HepG2 (cell line): Measurements from ENCODE around the gene SCEL. TPM values are rescaled to one million over a fixed set of nuclear protein-coding genes. Genes with fewer than 3 reads are reported as not detected.

ENCODE experiments used
- ATAC-seq: fragments of 200-7000 bp; cut with Tn5 transposase; 3 replicates; pipeline ENCODE4 v1.9.1; 2020; ENCODE audit warnings: mild to moderate bottlenecking, moderate library complexity
- BruUV-seq: library from RNA; stranded (reverse); fragments of 400-500 nt; replicated peaks from 2 replicates; lab custom pipeline; 2021; lab: Mats Ljungman, UMichigan
- CTCF ChIA-PET: fragments of 300-600 bp; formaldehyde crosslinking; extraction: SDS; loops from one replicate; lab custom pipeline; 2021; ENCODE audit warnings: low total read pairs, inconsistent platforms, low intra/inter-chr PET ratio; lab: Yijun Ruan, JAX
- POLR2A ChIA-PET: fragments of 350-600 bp; sonication (Branson Sonifier 250); formaldehyde crosslinking; loops from one replicate; lab custom pipeline; 2020; ENCODE audit warnings: antibody characterized with exemption, inconsistent platforms; lab: Yijun Ruan, JAX
- DNase-seq: peaks from one replicate; pipeline ENCODE4 v3.0.0-alpha.2; 2015; ENCODE audit warnings: low spot score
- FAIRE-seq: peaks from 3 replicates; lab custom pipeline; 2011; peaks lifted over from hg19 to GRCh38; lab: Jason Lieb, UNC
- H2AFZ ChIP-seq: one replicate; pipeline ENCODE4 v1.6.1; 2011; ENCODE audit warnings: low read length, inconsistent platforms
- H3K27ac ChIP-seq: fragments of 300-600 bp; 3 replicates; pipeline ENCODE4 v1.8.0; 2011; ENCODE audit warnings: mixed run types, mild to moderate bottlenecking, mixed read lengths, low read length, inconsistent platforms; ENCODE audit not compliant: insufficient read depth; ENCODE audit errors: extremely low read length
- H3K27me3 ChIP-seq, 2 experiments: fragments of 200-600 bp in 1 of 2; 2 replicates in 1 of 2; 3 replicates in 1 of 2; pipeline versions ENCODE4 v1.6.0 to v1.8.0; 2011; ENCODE audit warnings: low read length in 2 of 2, mild to moderate bottlenecking in 2 of 2, moderate library complexity in 2 of 2, inconsistent platforms in 1 of 2; ENCODE audit not compliant: insufficient read depth in 2 of 2, control insufficient read depth in 1 of 2
- H3K36me3 ChIP-seq, 2 experiments: fragments of 200-600 bp in 1 of 2; replicated peaks in 1 of 2; 2 replicates in 1 of 2; 3 replicates in 1 of 2; pipeline versions ENCODE4 v1.5.1 to v1.8.0; 2011; ENCODE audit warnings: low read length in 2 of 2, inconsistent platforms in 1 of 2; ENCODE audit not compliant: insufficient read depth in 2 of 2, control insufficient read depth in 1 of 2
- H3K4me1 ChIP-seq: 2 replicates; pipeline ENCODE4 v1.5.1; 2012; ENCODE audit warnings: low read length, inconsistent platforms; ENCODE audit not compliant: insufficient read depth
- H3K4me2 ChIP-seq: 2 replicates; pipeline ENCODE4 v1.6.0; 2011; ENCODE audit warnings: low read depth, low read length, inconsistent platforms
- H3K4me3 ChIP-seq, 3 experiments: fragments of 200-600 bp in 1 of 3; sonication (generic), shearing (Covaris generic) in 1 of 3; replicated peaks in 1 of 3; 2 replicates each; pipeline ENCODE4 v1.5.1; 2011 to 2016; ENCODE audit warnings: low read length in 3 of 3, inconsistent platforms in 2 of 3, low read depth in 2 of 3, mild to moderate bottlenecking in 2 of 3, control low read depth in 1 of 3, mixed read lengths in 1 of 3; ENCODE audit not compliant: insufficient read depth in 1 of 3
- H3K79me2 ChIP-seq: one replicate; pipeline ENCODE4 v1.6.1; 2011; ENCODE audit warnings: low read length, inconsistent platforms; ENCODE audit not compliant: insufficient read depth
- H3K9ac ChIP-seq: 2 replicates; pipeline ENCODE4 v1.6.0; 2011; ENCODE audit warnings: mild to moderate bottlenecking, low read depth, low read length, inconsistent platforms; ENCODE audit not compliant: insufficient read depth
- H3K9me3 ChIP-seq: 2 replicates; pipeline ENCODE4 v1.5.1; 2012; ENCODE audit warnings: mild to moderate bottlenecking, low read length
- H4K20me1 ChIP-seq: 2 replicates; pipeline ENCODE4 v1.6.0; 2011; ENCODE audit warnings: inconsistent platforms, mild to moderate bottlenecking, low read length, moderate library complexity; ENCODE audit not compliant: insufficient read depth
- ADNP ChIP-seq: sonication (generic); formaldehyde crosslinking; IDR thresholded peaks from 2 replicates; pipeline ENCODE4 v1.4.0; 2020; ENCODE audit warnings: missing genetic modification reagents
- ATF1 ChIP-seq: IDR thresholded peaks from 2 replicates; pipeline ENCODE4 v1.6.1; 2016; ENCODE audit warnings: mild to moderate bottlenecking, control low read depth
- CBFB ChIP-seq: sonication (generic); formaldehyde crosslinking; IDR thresholded peaks from 2 replicates; pipeline ENCODE4 v1.4.0; 2020; ENCODE audit warnings: missing genetic modification reagents
- HIVEP1 ChIP-seq: sonication (generic); formaldehyde crosslinking; IDR thresholded peaks from 2 replicates; pipeline ENCODE4 v1.4.0; 2020; ENCODE audit warnings: mild to moderate bottlenecking, missing genetic modification reagents
- KAT2B ChIP-seq: fragments of 150-350 bp; IDR thresholded peaks from 2 replicates; pipeline ENCODE4 v1.6.1; 2014; ENCODE audit warnings: low read depth, low read length, borderline replicate concordance
- LCORL ChIP-seq, 2 experiments: fragments of 450-650 bp in 1 of 2; sonication (generic) in 1 of 2; formaldehyde crosslinking in 1 of 2; IDR thresholded peaks; 2 replicates each; pipeline versions ENCODE4 v1.5.0 to v1.6.1; 2017 to 2020; ENCODE audit warnings: antibody characterized with exemption in 1 of 2, missing genetic modification reagents in 1 of 2
- MAZ ChIP-seq, 2 experiments: sonication (generic) in 1 of 2; formaldehyde crosslinking in 1 of 2; IDR thresholded peaks; 2 replicates each; pipeline versions ENCODE4 v1.5.0 to v1.6.1; 2012 to 2020; ENCODE audit warnings: low read depth in 2 of 2, mild to moderate bottlenecking in 2 of 2, borderline replicate concordance in 1 of 2, improper control_type of control experiment in 1 of 2, low read length in 1 of 2, missing genetic modification reagents in 1 of 2, moderate library complexity in 1 of 2
- MEIS1 ChIP-seq: sonication (generic); formaldehyde crosslinking; IDR thresholded peaks from 2 replicates; pipeline ENCODE4 v1.9.0; 2021; ENCODE audit warnings: mild to moderate bottlenecking, missing genetic modification reagents, moderate library complexity, borderline replicate concordance
- MLLT10 ChIP-seq: sonication (generic); formaldehyde crosslinking; IDR thresholded peaks from 2 replicates; pipeline ENCODE4 v1.4.0; 2020; ENCODE audit warnings: missing genetic modification reagents
- ONECUT2 ChIP-seq: sonication (generic); formaldehyde crosslinking; IDR thresholded peaks from 2 replicates; pipeline ENCODE4 v1.4.0; 2020; ENCODE audit warnings: missing genetic modification reagents
- RARA ChIP-seq: IDR thresholded peaks from 2 replicates; pipeline ENCODE4 v1.6.1; 2016; ENCODE audit warnings: missing genetic modification reagents, missing compliant biosample characterization
- RBAK ChIP-seq: sonication (generic); formaldehyde crosslinking; IDR thresholded peaks from 2 replicates; pipeline ENCODE4 v1.5.1; 2020; ENCODE audit warnings: mild to moderate bottlenecking, missing genetic modification reagents
- REL ChIP-seq: sonication (generic); formaldehyde crosslinking; conservative IDR thresholded peaks from 2 replicates; pipeline ENCODE4 v1.8.0; 2022; ENCODE audit warnings: mild to moderate bottlenecking, missing genetic modification reagents, moderate library complexity
- RELA ChIP-seq: sonication (generic); formaldehyde crosslinking; IDR thresholded peaks from 2 replicates; pipeline ENCODE4 v1.4.0; 2020; ENCODE audit warnings: missing genetic modification reagents
- SAP130 ChIP-seq: IDR thresholded peaks from 2 replicates; pipeline ENCODE4 v1.6.1; 2016; ENCODE audit warnings: low read depth
- SOX5 ChIP-seq: IDR thresholded peaks from 2 replicates; pipeline ENCODE4 v1.6.1; 2016; ENCODE audit warnings: borderline replicate concordance
- SPEN ChIP-seq: sonication (generic); formaldehyde crosslinking; IDR thresholded peaks from 2 replicates; pipeline ENCODE4 v1.5.1; 2020; ENCODE audit warnings: low read depth, mild to moderate bottlenecking, missing genetic modification reagents
- TAF15 ChIP-seq: fragments of 200-400 bp; formaldehyde crosslinking; IDR thresholded peaks from one replicate; pipeline ENCODE4 v1.6.1; 2018; ENCODE audit warnings: mild to moderate bottlenecking, low read depth, low read length; ENCODE audit not compliant: poor library complexity, severe bottlenecking
- ZNF136 ChIP-seq: sonication (generic); formaldehyde crosslinking; IDR thresholded peaks from 2 replicates; pipeline ENCODE4 v1.8.1; 2022; ENCODE audit warnings: low read depth, mild to moderate bottlenecking, moderate library complexity, missing genetic modification reagents
- ZNF232 ChIP-seq: sonication (generic); formaldehyde crosslinking; IDR thresholded peaks from 2 replicates; pipeline ENCODE4 v1.4.0; 2020; ENCODE audit warnings: missing genetic modification reagents, borderline replicate concordance
- ZNF563 ChIP-seq: sonication (generic); formaldehyde crosslinking; IDR thresholded peaks from 2 replicates; pipeline ENCODE4 v1.8.0; 2022; ENCODE audit warnings: mild to moderate bottlenecking, moderate library complexity, missing genetic modification reagents
- ZNF589 ChIP-seq: sonication (generic); formaldehyde crosslinking; conservative IDR thresholded peaks from 2 replicates; pipeline ENCODE4 v1.8.0; 2022; ENCODE audit warnings: mild to moderate bottlenecking, moderate library complexity, missing genetic modification reagents
- ZNF614 ChIP-seq: IDR thresholded peaks from 2 replicates; pipeline ENCODE4 v1.6.1; 2018; ENCODE audit warnings: missing biosample characterization, missing genetic modification reagents, inconsistent platforms, borderline replicate concordance
- ZSCAN9 ChIP-seq: IDR thresholded peaks from 2 replicates; pipeline ENCODE4 v1.6.1; 2016; ENCODE audit warnings: borderline replicate concordance
- WGBS: methylation state at CpG from one replicate; pipeline ENCODE4 v1.1.6; 2017; ENCODE audit warnings: low lambda C conversion rate; 5-methylcytosine and 5-hydroxymethylcytosine counted together
- in situ Hi-C: cut with HindIII; loops from 2 replicates; pipeline ENCODE4 v1.10.0; 2017; ENCODE audit warnings: low pct_unique_long_range_greater_than_20kb; ENCODE audit not compliant: extremely low pct_ligation_motif_present
- intact Hi-C: fragments of 100-400 bp; cut with micrococcal nuclease; formaldehyde crosslinking; loops from one replicate; pipeline ENCODE4 v1.10.0; 2022; ENCODE audit not compliant: unreplicated experiment
- polyA plus RNA-seq, 8 experiments: library from polyadenylated mRNA; depleted of rRNA in 3 of 8; stranded (reverse) in 7 of 8; unstranded in 1 of 8; fragments of >200 nt; fragmentation: Illumina TruSeq in 4 of 8; extraction: Trizol in 4 of 8; gene quantifications; 2 replicates each; pipeline versions ENCODE4 v1.2.1 to v1.2.3, GENCODE V29; 2011 to 2016; ENCODE audit warnings: low read depth in 4 of 8, missing spikeins in 1 of 8, mixed read lengths in 1 of 8; ENCODE audit not compliant: insufficient read depth in 1 of 8
- total RNA-seq, 5 experiments: library from RNA; depleted of rRNA; stranded (reverse); fragments of >200 nt; fragmentation: Illumina TruSeq; extraction: Trizol; gene quantifications; 2 replicates each; pipeline ENCODE4 v1.2.3, GENCODE V29; 2016; ENCODE audit warnings: low read depth in 1 of 5
- TF ChIP-seq, protein P1 (sequence below): sonication (generic); formaldehyde crosslinking; IDR thresholded peaks from 2 replicates; pipeline ENCODE4 v1.4.0; 2020; ENCODE audit warnings: missing genetic modification reagents, borderline replicate concordance

The SCEL gene
- total and polyA plus RNA-seq, 2 of the 13 experiments (the other 11 are each of a cell fraction or from before 2014, with no cell fraction given), result not detected

DNA sequence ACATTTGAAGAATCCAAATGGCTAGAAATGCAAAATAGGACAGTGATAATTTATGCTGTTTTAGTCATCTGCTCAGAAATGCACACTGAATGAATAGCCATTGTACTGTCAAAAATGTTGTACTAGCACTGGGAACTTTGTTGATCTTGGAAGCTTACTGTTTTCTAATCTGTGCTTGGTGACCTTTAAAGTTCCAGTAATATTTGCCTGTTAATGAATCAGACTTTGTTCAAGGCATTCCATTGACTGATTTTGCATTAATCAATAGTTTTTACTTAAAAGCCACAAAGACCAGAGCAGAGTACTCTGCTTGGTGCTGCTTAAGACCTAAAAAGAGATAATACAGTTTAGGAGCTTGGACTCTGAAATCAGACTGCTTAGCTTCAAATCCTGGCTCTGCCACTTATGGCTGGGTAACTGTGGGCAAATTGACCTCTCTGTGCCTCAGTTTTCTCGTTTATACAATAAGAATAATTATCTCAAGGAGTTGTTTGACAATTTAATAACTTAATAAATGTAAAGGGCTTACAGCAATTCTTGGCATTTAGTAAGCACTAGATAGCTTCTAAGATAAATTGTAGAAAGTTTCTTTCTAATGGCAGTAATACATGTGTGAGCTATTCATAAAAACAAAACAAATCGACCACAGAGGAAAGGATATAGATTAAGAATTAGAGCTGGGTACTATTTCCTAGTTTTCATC is 157.4 kb downstream of the SCEL start:
- ChIA-PET POLR2A (no interaction called here), CTCF (no interaction called here)
- Histone ChIP-seq H4K20me1 (no peaks in the 10 kb centered on the region), H2AFZ (no peak overlapping the region), H3K79me2 (no peaks in the 10 kb centered on the region), H3K4me3 (no peak overlapping the region), H3K4me1 (peaks cover 11% of the 10 kb centered on the region; the same call in 1 of the 2 replicates), H3K4me2 (no peak overlapping the region), H3K27ac (no peak overlapping the region), H3K9me3 (no peaks in the 10 kb centered on the region), H3K9ac (no peak overlapping the region), H3K27me3 (peaks cover 2 to 11% of the 10 kb centered on the region in 2 experiments; a peak in 3 of 5 replicates), H3K36me3 (no peaks in the 10 kb centered on the region)
- in situ Hi-C loops, result no loop called here
- 0% methylated on average over 2 of the region's 2 CpGs for WGBS
- DNase-seq (peak; percentile 39), ATAC-seq (peak; percentile 64), FAIRE-seq (no peak)
- intact Hi-C loops, result no loop called here
- no TSS peak for BruUV-seq
- TF ChIP-seq, protein P1, sequence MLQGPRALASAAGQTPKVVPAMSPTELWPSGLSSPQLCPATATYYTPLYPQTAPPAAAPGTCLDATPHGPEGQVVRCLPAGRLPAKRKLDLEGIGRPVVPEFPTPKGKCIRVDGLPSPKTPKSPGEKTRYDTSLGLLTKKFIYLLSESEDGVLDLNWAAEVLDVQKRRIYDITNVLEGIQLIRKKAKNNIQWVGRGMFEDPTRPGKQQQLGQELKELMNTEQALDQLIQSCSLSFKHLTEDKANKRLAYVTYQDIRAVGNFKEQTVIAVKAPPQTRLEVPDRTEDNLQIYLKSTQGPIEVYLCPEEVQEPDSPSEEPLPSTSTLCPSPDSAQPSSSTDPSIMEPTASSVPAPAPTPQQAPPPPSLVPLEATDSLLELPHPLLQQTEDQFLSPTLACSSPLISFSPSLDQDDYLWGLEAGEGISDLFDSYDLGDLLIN, result no peak
- no peak for TF ChIP-seq ZNF136 (CRISPR knock-in tag)
- no peak for TF ChIP-seq CBFB
- TF ChIP-seq RBAK (CRISPR knock-in tag), result no peak
- no peak for TF ChIP-seq RELA
- TF ChIP-seq LCORL (IDR thresholded peaks at IDR 0.05), result no peak
- TF ChIP-seq LCORL (CRISPR knock-in tag; IDR thresholded peaks at IDR 0.05), result no peak
- TF ChIP-seq ADNP (CRISPR knock-in tag), result no peak
- no peak for TF ChIP-seq RARA (CRISPR knock-in tag)
- no peak for TF ChIP-seq TAF15
- peak; percentile 41; the same call in 1 of the 2 replicates for TF ChIP-seq ONECUT2
- TF ChIP-seq HIVEP1 (CRISPR knock-in tag), result no peak
- TF ChIP-seq MLLT10 (CRISPR knock-in tag), result no peak
- TF ChIP-seq SOX5 (CRISPR knock-in tag), result peak; percentile 51; the same call in 1 of the 2 replicates
- no peak for TF ChIP-seq ZNF563 (CRISPR knock-in tag)
- no peak for TF ChIP-seq SAP130 (CRISPR knock-in tag)
- no peak for TF ChIP-seq MEIS1 (CRISPR knock-in tag)
- no peak for TF ChIP-seq ZNF232 (CRISPR knock-in tag)
- no peak for TF ChIP-seq REL (CRISPR knock-in tag)
- TF ChIP-seq KAT2B, result peak; percentile 76
- no peak for TF ChIP-seq MAZ (IDR thresholded peaks at IDR 0.05; ENCODE audit: borderline replicate concordance, low read depth, low read length)
- TF ChIP-seq MAZ (CRISPR knock-in tag; IDR thresholded peaks at IDR 0.05; ENCODE audit: low read depth), result no peak
- no peak for TF ChIP-seq ZSCAN9 (CRISPR knock-in tag)
- no peak for TF ChIP-seq SPEN (CRISPR knock-in tag)
- no peak for TF ChIP-seq ZNF589 (CRISPR knock-in tag)
- TF ChIP-seq ZNF614 (CRISPR knock-in tag), result no peak
- no peak for TF ChIP-seq ATF1
